GM21367 (cell line): ENCODE measurements around the gene CDCA7L.
"Not testable (repeated sequence)": the region's sequence is repeated elsewhere in the genome, so short reads cannot be mapped to it uniquely, and the experiment has no call there.

ENCODE experiments used
- ATAC-seq: cut with Tn5 transposase; IDR thresholded peaks from one replicate; pipeline ENCODE4 v1.9.1; 2021; ENCODE audit not compliant: unreplicated experiment

The CDCA7L gene

DNA sequence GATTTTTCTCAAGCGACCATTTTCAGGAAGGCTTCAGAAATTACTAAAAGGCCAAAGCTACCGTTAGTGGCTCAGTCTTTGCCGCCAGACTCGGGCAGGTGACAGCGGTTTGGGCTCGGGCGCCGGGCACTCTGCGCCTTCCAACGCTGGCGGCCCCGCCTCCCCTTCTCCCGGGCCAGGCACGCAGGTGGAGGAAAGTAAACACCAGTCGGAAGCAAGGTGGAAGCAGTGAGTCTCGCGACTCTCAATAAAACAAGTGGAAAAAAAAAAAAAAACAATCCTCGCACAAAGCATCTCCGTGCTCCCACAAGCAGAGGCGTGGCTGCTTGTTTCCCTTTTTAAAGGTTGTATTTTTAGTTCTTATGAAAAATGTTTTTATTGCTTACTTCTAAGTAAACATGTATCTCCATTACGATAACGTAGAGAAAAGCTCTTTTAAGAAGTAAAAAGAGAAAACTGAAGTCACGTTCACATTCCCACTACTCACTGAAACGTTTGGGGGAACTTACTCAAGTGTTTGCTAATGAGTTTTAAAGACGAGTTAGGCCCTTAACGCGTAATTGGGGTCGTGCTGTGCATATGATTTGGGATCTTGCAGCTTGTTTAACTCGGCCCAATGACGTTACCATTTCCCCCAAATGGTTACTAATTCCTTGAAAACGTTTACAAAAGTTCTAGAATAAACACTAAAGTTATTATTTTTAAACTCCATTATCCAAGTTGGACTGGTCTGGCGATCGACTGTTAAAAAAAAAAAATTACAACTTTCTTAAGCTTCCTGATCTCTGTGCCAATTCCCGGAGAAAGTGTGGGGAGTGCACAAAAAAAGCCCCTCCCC, 864 bp downstream of the CDCA7L start:
- no peak for ATAC-seq

GRCh38 chr7:21943436-21943835, 2.3 kb downstream of the CDCA7L start:
- no peak for ATAC-seq

- ATAC-seq = no peak
Observed at GRCh38 chr7:21942955-21943354, 2.7 kb downstream of the CDCA7L start.

- ATAC-seq = peak; percentile 23
Observed at GRCh38 chr7:21941611-21942141, 4.0 kb downstream of the CDCA7L start.

GRCh38 chr7:21939858-21940372, 5.8 kb downstream of the CDCA7L start:
- no peak for ATAC-seq

DNA sequence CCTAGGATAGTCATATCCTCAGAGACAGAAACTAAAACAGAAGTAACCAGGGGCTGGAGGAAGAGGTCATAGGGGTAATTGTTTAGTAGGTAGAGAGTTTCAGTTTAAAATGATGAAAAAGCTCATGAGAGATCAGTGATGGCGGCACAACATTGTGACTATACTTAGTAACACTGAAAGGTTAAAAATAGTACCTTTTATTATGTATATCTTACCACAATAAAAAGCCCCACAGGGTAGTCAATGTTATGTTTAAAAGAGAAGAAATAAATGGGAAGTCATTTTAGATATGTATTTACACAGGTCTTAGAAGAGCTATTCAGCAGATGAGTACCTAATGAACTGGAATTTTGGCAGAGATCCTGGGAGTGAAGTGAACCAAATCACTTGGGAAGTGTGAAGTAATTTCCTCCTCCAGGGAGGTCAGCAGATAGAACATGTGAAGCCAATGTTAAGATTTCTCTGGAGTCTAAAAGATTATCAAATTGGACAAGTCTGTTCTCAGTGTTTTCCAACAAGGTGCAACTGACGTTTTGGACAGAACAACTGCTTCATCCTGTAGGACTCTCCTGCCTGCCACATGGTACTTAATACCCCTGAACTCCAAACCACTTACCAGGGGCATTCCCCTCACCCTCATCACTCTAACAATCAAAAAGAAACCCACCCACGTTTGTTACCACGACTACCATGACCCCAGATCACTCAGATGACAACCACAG, 6.4 kb downstream of the CDCA7L start:
- peak; percentile 53 for ATAC-seq

DNA sequence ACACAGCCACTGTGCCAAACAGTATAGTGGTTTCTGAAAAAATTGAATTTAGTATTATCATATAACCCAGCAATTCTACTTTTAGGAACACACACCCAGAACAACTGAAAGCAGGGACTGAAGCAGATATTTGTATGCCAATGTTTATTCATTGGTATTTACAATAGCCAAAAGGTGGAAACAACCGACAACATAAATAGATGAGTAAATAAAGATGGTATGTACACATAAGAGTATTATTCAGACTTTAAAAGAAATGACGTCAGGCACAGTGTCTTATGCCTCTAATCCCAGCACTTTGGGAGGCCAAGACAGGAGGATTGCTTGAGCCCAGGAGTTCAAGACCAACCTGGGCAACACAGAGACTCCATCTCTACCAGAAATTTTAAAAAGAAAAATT, 7.2 kb downstream of the CDCA7L start:
- ATAC-seq = no peak

DNA sequence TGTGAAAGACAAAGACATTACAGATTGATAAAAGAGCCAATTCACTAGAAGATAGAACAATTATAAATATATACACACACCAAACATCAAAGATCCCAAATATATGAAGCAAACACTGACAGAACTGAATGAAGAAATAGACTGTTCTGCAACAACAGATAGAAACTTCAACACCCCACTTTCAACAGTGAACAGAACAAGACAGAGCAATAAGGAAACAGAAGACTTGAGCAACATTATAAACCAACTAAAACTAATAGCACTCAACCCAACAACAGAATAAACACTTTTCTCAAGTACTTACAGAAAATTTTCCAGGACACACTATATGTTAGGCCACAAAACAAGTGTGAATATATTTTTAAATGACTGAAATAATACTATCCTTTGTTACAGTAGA, 10.9 kb downstream of the CDCA7L start:
- no peak for ATAC-seq

DNA sequence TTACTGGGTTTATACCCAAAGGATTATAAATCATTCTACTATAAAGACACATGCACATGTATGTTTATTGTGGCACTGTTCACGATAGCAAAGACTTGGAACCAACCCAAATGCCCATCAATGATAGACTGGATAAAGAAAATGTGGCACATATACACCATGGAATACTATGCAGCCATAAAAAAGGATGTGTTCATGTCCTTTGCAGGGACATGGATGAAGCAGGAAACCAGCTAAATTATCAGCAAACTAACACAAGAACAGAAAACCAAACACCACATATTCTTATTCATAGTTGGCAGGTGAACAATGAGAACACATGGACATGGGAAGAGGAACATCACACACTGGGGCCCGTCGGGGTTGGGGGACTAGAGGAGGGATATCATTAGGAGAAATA, 12.4 kb downstream of the CDCA7L start:
- not testable (repeated sequence) for ATAC-seq

- ATAC-seq = no peak
Observed at GRCh38 chr7:21927693-21928092, 18.0 kb downstream of the CDCA7L start.

- no peak for ATAC-seq
Observed at GRCh38 chr7:21926448-21926847, 19.3 kb downstream of the CDCA7L start.

- ATAC-seq = no peak
Observed at GRCh38 chr7:21923658-21924057, 22.0 kb downstream of the CDCA7L start.

DNA sequence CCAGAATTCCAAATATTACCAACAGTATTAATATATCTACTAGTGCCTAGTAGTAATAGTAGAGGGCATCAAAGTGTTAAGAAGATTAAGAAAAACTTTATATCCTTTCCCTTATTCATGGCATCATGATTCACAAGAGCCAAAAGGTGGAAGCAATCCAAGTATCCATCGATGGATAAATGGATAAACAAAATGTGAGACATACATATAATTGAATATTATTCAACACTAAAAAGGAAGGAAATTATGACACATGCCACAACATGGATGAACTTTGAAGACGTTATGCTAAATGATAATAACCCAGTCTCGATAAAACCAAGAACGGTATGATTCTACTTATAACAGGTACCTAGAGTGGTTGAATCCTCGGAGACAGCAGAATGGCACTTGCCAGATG, 23.1 kb downstream of the CDCA7L start:
- no peak for ATAC-seq

DNA sequence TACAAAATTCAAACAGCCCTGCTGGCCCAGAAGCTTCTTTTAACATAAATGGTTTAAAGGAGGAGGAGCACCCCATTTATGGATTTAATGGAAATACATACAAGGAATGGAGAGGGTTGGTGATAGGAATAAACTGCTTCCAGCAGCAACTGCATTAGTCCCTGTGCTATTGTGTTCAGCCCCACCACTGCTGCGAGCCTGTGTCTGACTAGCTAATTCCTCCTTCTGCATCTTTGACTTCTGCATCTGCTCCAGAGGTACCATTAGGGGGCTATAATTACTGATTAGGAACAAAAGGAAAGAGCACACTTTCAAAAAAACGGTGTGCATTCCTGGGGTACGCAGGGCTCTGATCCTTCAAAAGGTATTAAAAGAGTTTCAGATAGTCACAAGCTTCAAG, 24.8 kb downstream of the CDCA7L start:
- ATAC-seq = no peak

GRCh38 chr7:21918216-21918615, 27.5 kb downstream of the CDCA7L start:
- ATAC-seq = no peak

- no peak for ATAC-seq
Observed at GRCh38 chr7:21916629-21917028, 29.1 kb downstream of the CDCA7L start.

DNA sequence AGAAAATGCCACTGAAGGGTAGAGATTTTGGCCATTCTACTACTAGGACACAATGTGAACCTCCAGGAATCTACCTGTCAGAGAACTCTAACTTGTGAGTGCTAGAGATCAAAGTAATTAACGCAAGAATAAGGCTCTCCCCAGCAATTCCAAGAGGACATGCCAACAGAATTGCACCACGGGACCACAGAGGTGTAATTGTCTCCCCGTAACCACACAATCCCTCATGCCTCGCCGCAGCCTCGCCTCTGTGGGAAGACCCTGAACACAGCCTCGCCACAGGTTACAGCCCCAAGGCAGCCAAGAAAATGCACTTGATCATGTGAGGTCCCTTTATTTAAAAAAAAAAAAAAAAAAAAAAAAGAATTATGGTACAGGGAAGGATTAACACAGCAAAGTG, 29.5 kb downstream of the CDCA7L start:
- ATAC-seq = no peak

GRCh38 chr7:21915140-21915539, 30.6 kb downstream of the CDCA7L start:
- ATAC-seq = no peak

GRCh38 chr7:21914671-21915070, 31.0 kb downstream of the CDCA7L start:
- ATAC-seq = no peak

GRCh38 chr7:21912931-21913780, 32.5 kb downstream of the CDCA7L start:
- ATAC-seq = no peak

DNA sequence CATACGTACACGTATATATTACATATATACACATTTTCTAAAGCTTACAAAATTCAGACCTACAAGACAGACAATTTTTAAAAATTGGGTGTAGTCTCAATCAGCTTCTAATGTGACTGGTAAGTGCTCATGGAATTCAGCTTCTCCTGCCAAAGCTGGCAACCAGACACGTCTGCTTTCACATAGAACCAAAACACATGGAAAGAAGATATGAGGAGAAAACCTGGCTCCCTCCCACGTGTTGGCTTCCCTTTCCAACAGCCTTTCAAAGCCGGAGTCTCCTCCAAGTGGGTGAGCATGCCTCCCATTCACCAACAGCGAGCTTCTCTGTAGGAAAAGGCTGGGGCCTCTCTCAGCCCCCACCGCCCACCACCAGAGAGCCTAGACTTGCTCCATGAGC, 33.4 kb downstream of the CDCA7L start:
- no peak for ATAC-seq
